Measurements from ENCODE around the gene KCNH8.
A peak's percentile ranks its signal among the peaks of the same experiment; 100 is the strongest.

The KCNH8 gene

DNA sequence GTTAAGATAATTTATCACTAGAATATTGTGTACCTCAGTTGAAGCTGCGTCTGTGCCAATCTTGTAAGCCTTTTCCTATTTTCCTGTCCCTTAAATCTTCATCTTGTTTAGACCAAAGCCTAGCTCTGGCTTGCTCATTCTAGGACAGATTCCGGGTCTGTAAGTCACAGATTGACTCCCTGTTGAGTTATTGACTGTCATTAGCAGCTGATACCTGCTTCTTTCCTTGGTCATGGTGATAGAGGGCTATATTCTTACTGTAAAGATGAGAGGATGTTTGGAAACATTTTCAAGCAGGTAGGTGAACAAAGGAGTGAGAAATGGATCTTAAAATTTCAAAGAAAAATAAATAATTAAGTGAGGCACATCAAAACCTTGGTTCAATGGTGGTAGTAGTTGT is 200.2 kb downstream of the KCNH8 start:
- DNase-seq (ENCODE audit: low read depth): no peak
- no peak overlapping the region for H3K4me3 ChIP-seq (ENCODE audit: low read depth, low read length)
- TF ChIP-seq, protein P1, sequence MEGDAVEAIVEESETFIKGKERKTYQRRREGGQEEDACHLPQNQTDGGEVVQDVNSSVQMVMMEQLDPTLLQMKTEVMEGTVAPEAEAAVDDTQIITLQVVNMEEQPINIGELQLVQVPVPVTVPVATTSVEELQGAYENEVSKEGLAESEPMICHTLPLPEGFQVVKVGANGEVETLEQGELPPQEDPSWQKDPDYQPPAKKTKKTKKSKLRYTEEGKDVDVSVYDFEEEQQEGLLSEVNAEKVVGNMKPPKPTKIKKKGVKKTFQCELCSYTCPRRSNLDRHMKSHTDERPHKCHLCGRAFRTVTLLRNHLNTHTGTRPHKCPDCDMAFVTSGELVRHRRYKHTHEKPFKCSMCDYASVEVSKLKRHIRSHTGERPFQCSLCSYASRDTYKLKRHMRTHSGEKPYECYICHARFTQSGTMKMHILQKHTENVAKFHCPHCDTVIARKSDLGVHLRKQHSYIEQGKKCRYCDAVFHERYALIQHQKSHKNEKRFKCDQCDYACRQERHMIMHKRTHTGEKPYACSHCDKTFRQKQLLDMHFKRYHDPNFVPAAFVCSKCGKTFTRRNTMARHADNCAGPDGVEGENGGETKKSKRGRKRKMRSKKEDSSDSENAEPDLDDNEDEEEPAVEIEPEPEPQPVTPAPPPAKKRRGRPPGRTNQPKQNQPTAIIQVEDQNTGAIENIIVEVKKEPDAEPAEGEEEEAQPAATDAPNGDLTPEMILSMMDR (IDR thresholded peaks at IDR 0.05; ENCODE audit: insufficient read depth, low read depth, low read length, missing control alignments): no peak

DNA sequence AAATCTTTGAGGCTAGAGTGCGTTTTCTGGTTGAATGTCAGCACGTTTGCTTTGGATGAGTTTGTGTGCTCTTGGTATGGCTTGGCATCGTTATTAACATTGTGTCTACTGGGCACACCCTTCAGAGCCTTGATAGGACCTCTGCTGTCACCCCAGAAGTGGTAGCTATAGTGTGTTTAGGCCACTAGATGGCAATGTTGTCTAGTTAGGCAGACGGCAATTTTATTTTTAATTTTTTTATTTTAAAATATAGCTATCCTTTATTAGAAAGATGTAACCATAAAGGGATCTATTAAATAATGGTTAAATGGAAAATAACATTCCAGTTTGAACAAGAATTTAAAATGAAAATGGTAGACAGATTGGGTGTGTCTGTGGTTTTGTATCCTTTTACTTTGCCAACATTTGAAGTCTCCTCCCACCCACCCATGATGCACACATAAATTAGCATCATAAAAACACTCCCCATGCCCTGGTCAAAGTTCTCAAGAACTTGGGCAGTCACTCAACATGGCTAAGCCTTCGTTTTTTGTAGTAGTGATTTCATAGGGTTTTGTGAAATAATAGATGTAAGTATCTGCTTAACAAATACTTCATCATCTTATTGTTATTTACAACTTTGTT is 200.7 kb downstream of the KCNH8 start:
- peak; percentile 68 for DNase-seq (ENCODE audit: low read depth)
- no peak overlapping the region for H3K4me3 ChIP-seq (ENCODE audit: low read depth, low read length)
- TF ChIP-seq, protein P1 (IDR thresholded peaks at IDR 0.05; ENCODE audit: insufficient read depth, low read depth, low read length, missing control alignments): peak; percentile 62

DNA sequence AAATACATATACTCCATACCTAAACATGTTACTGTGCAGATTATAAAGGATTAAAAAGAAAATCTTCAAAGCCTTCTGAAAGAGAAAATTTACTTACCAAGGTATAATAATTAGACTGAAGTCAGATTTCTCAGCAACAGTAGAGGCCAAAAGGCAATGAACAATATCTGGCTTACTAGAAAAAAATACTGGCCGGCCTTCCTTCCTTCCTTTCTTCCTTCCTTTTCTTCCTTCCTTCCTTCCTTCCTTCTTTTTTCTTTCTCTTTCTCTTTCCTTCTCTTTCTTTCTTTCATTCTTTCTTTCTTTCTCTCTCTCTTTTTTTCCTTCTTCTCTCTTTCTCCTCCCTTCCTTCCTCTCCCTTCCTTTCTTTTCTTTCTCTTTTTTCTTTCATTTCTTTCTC is 209.6 kb downstream of the KCNH8 start:
- no peak overlapping the region for H3K4me3 ChIP-seq (ENCODE audit: low read depth, low read length)
- DNase-seq (ENCODE audit: low read depth): no peak
- TF ChIP-seq, protein P1 (IDR thresholded peaks at IDR 0.05; ENCODE audit: insufficient read depth, low read depth, low read length, missing control alignments): no peak

DNA sequence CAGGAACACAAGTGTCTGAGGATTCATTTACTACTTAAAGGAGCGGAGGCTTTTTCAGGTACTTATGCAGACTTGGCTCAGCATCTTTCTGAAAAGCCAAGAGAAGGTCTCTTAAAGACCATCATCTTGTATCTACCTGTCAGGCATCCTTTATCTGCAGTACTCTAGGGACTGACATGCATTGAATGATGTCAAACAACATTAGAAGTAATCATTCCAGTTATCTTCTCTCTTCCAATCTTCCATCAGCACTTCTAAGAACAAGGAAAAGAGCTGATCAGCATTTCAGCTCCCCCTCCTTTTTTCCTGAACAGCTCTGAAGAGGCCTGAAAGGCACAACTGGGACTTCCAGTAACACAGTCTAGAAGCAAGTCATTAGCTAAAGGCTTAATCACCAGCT is 214.8 kb downstream of the KCNH8 start:
- TF ChIP-seq, protein P1 (IDR thresholded peaks at IDR 0.05; ENCODE audit: insufficient read depth, low read depth, low read length, missing control alignments): no peak
- DNase-seq (ENCODE audit: low read depth): no peak
- no peak overlapping the region for H3K4me3 ChIP-seq (ENCODE audit: low read depth, low read length)

DNA sequence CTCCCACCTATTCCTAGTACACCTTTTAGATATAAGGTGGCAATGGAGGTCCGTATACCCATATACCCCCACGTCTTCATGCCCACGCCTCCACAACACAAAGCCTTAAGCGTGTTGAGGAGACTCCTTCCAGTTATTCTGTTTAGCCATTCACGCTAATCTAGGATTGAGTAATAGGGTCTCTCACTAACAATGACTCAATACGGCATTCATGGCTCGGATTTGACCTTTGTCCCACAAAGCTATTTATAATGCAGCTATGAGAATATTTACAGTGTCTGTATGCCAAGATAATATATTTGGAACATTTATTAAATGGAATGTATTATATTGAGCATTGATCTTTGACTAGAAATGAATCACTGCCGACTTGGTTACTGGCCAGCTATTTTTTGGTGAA is 215.8 kb downstream of the KCNH8 start:
- no peak overlapping the region for H3K4me3 ChIP-seq (ENCODE audit: low read depth, low read length)
- DNase-seq (ENCODE audit: low read depth): no peak
- TF ChIP-seq, protein P1 (IDR thresholded peaks at IDR 0.05; ENCODE audit: insufficient read depth, low read depth, low read length, missing control alignments): no peak

DNA sequence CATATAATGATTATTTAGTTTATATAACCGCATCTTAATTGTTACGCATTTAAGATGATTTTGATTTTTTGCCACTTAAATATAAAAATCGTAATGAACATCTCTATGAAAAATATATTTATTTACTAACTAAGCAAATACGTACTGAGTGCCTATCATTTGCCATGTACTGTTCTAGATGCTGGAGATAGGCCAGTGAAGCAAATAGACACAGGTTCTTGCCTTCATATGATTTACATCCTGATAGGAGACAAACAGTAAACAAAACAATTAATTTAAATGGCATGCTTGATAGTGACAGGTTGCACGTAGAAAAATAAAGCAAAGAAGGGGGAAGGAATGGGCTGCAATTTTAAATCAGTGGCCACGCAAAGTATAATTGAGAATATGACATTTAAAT is 217.2 kb downstream of the KCNH8 start:
- TF ChIP-seq, protein P1 (IDR thresholded peaks at IDR 0.05; ENCODE audit: insufficient read depth, low read depth, low read length, missing control alignments): no peak
- DNase-seq (ENCODE audit: low read depth): no peak
- no peak overlapping the region for H3K4me3 ChIP-seq (ENCODE audit: low read depth, low read length)

DNA sequence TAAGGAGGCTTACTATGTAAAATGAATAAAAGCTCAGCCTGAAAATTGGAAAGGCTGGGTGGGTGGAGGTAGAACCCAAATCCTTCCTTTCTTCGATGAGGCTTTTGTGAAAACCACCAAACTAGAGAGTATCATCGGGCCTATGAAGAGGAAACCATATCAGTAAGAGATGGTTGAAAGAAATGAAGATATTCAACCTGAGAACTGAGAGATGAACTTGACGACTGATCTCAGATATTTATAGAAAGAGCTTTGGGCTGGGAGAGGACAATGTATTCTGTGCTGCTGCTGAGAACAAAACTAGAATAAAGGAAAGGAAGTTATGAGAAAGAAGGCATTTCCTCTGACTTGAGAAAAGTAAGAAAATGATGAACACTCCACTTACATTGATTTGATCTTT is 236.6 kb downstream of the KCNH8 start:
- DNase-seq (ENCODE audit: low read depth): peak; percentile 14
- H3K4me3 ChIP-seq (ENCODE audit: low read depth, low read length): no peak overlapping the region
- TF ChIP-seq, protein P1 (IDR thresholded peaks at IDR 0.05; ENCODE audit: insufficient read depth, low read depth, low read length, missing control alignments): no peak
